AG09309 (cell line): ENCODE measurements around the gene PNMA5.

Source experiments
- DNase-seq: peaks from one replicate; pipeline ENCODE4 v3.0.0-alpha.2; 2010; ENCODE audit warnings: low read depth
- H3K4me3 ChIP-seq: 2 replicates; pipeline ENCODE4 v1.5.1; 2011; ENCODE audit warnings: mild to moderate bottlenecking, low read depth, low read length, moderate library complexity; ENCODE audit not compliant: control insufficient read depth
- TF ChIP-seq, protein P1 (sequence below): IDR thresholded peaks from 2 replicates; pipeline ENCODE4 v1.5.1; 2011; ENCODE audit warnings: mild to moderate bottlenecking, low read depth, low read length, inconsistent platforms; ENCODE audit not compliant: insufficient read depth, control insufficient read depth; ENCODE audit errors: missing control alignments

Gene PNMA5

DNA sequence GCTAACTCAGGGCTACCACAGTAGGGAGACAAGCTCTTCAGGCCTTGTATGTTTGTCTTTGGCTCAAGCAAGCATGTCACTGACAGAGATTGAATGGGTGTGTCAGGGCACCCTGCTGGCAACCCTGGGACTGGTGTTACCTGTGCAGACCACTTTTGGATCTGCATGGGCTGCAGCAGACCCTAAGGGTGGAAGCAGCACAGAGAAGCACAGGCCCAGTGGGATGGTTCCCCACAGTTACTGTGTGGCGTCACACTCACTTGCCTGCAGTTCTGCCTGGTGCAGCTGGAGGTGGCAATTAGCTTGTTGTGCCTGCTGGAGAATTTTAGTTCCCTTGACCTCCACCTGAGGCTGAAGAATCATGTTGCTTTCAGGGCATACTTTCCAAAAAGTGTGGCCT, 50.1 kb downstream of the PNMA5 start:
- no peak overlapping the region for H3K4me3 ChIP-seq
- no peak for DNase-seq
- TF ChIP-seq, protein P1, sequence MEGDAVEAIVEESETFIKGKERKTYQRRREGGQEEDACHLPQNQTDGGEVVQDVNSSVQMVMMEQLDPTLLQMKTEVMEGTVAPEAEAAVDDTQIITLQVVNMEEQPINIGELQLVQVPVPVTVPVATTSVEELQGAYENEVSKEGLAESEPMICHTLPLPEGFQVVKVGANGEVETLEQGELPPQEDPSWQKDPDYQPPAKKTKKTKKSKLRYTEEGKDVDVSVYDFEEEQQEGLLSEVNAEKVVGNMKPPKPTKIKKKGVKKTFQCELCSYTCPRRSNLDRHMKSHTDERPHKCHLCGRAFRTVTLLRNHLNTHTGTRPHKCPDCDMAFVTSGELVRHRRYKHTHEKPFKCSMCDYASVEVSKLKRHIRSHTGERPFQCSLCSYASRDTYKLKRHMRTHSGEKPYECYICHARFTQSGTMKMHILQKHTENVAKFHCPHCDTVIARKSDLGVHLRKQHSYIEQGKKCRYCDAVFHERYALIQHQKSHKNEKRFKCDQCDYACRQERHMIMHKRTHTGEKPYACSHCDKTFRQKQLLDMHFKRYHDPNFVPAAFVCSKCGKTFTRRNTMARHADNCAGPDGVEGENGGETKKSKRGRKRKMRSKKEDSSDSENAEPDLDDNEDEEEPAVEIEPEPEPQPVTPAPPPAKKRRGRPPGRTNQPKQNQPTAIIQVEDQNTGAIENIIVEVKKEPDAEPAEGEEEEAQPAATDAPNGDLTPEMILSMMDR, result no peak

DNA sequence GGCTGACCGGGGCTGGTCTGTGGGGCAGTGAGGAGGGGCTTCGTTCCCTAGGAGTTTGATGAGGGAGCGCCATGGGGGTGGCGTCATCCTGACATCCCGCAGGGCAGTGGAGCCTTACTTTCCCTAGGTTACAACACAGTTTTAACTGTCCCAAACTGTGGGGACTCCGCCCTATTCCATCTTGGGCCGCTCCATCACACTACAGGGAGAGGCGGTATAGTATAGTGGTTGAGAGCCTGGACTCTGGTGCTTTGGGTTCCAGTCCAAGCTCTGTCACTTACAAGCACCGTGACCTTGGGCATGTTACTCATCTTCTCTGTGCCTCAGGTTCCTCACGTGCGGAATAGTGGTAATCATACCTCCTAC, 51.9 kb downstream of the PNMA5 start:
- DNase-seq, result no peak
- TF ChIP-seq, protein P1, result no peak
- H3K4me3 ChIP-seq, result peak overlapping the region; percentile 65

DNA sequence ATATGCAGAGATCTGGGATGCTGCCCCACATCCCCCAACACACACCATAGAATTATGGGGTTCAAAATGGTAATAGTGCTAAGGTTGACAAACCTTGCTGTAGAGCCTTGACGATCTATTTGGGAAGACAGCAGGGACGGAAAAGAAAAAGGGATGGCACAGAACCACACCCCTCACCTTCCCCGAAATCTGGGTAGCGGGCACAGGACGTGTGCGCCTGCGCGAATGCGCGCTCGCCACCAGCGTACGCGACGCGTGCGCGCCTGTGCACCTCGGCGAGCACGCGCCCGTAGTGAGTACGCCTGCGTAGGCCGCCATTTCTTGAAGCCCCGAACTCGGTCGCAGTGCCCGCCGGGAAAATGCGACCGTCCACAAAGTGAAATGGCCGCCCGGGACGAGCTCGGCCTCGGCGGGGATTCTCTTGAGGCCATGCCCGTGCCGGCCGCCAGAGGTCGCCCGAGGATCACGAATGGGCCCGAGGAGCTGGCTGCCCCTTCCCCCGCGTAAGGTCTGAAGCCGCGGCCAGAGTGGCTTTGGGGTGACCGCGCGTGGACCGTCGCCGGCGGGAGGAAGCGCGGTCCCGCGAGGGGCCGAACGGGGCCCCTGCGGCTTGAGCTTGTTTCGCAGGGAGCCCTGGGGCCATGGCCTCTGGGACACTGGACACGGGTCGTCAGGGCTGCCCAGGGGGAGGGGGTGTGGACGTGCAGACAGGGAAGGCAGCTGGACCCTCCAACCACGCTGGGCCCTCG, 52.4 kb downstream of the PNMA5 start:
- H3K4me3 ChIP-seq, result peak overlapping the region; percentile 65
- TF ChIP-seq, protein P1, result peak; percentile 74
- peak; percentile 48 for DNase-seq
